Fibroblast of villous mesenchyme (primary cell): ENCODE measurements around the gene TSNAXIP1. TPM values are rescaled to one million over a fixed set of nuclear protein-coding genes. Genes with fewer than 3 reads are reported as not detected.
A peak's percentile ranks its signal among the peaks of the same experiment; 100 is the strongest.

ENCODE experiments used
- DNase-seq: peaks from one replicate; pipeline ENCODE4 v3.0.0-alpha.2; 2010; ENCODE audit warnings: low read depth
- H3K4me3 ChIP-seq: 2 replicates; pipeline ENCODE4 v1.5.1; 2011; ENCODE audit warnings: low read depth, mild to moderate bottlenecking, low read length
- CTCF ChIP-seq: IDR thresholded peaks from 2 replicates; pipeline ENCODE4 v1.5.1; 2012; ENCODE audit warnings: low read depth, mild to moderate bottlenecking, low read length; ENCODE audit not compliant: insufficient read depth
- total RNA-seq: library from RNA; depleted of rRNA; stranded (reverse); fragments of >200 nt; gene quantifications from 2 replicates; pipeline ENCODE4 v1.2.3, GENCODE V29; 2012

Gene TSNAXIP1
- total RNA-seq, 1 donor, result 1.3 TPM

GRCh38 chr16:67842509-67843342, 36.0 kb downstream of the TSNAXIP1 start:
- peak; percentile 55 for DNase-seq
- H3K4me3 ChIP-seq, result peak overlapping the region; percentile 99
- peak; percentile 33 for TF ChIP-seq CTCF

GRCh38 chr16:67843343-67843765, 36.7 kb downstream of the TSNAXIP1 start:
- H3K4me3 ChIP-seq, result peak overlapping the region; percentile 99
- TF ChIP-seq CTCF, result no peak
- no peak for DNase-seq

DNA sequence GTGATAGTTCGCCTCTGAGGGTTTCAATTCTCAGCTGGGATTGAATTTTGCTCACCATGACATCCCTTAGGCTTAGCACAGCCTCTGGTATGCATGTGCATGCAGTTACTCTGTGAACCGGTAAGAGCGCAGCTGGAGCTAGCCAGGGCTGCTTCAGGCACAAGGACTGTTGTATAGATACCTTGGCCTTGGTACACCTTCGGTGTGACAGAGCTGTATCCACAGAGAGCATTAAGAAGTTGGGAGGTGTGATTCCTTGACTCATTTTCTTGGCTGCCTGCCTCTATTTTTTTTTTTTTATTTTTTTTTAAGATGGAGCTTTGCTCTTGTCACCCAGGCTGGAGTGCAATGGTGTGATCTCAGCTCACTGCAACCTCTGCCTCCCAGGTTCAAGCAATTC, 37.8 kb downstream of the TSNAXIP1 start:
- H3K4me3 ChIP-seq, result peak overlapping the region; percentile 29
- peak; percentile 30 for DNase-seq

GRCh38 chr16:67845291-67846062, 38.8 kb downstream of the TSNAXIP1 start:
- no peak for DNase-seq
- TF ChIP-seq CTCF, result no peak

More for the DNA sequence above, 37.8 kb downstream of the TSNAXIP1 start:
- TF ChIP-seq CTCF, result peak; percentile 29

GRCh38 chr16:67846063-67846319, 39.3 kb downstream of the TSNAXIP1 start:
- peak overlapping the region; percentile 91 for H3K4me3 ChIP-seq
- TF ChIP-seq CTCF, result no peak
- DNase-seq, result no peak

More at GRCh38 chr16:67845291-67846062, 38.8 kb downstream of the TSNAXIP1 start:
- H3K4me3 ChIP-seq, result peak overlapping the region; percentile 91

- peak within 1 kb of the TSS; percentile 91 for H3K4me3 ChIP-seq
- peak; percentile 95 for DNase-seq
- TF ChIP-seq CTCF, result no peak
These were observed 39.8 kb downstream of the TSNAXIP1 start, which contains the start of gene NUTF2 for GRCh38 chr16:67846320-67847063. TSS of gene NUTF2 (plus strand) at chr16:67846933. CDS start at chr16:67865131, 18,198 bp downstream.
